PC-3 (cell line): Measurements from ENCODE around the gene CAVIN3. TPM values are rescaled to one million over a fixed set of nuclear protein-coding genes. Genes with fewer than 3 reads are reported as not detected.

Experiments
- ATAC-seq: fragments of 200-7000 bp; cut with Tn5 transposase; 2 replicates; pipeline ENCODE4 v1.9.1; 2020; ENCODE audit warnings: mild to moderate bottlenecking, moderate library complexity
- BruUV-seq: library from RNA; stranded (reverse); fragments of 400-500 nt; replicated peaks from 2 replicates; lab custom pipeline; 2021; lab: Mats Ljungman, UMichigan
- CTCF ChIA-PET: fragments of 300-600 bp; sonication (Branson Sonifier 250); formaldehyde crosslinking; loops from one replicate; lab custom pipeline; 2022; ENCODE audit warnings: antibody characterized with exemption; lab: Charles Lee
- POLR2A ChIA-PET: fragments of 300-600 bp; sonication (Branson Sonifier 250); formaldehyde crosslinking; loops from one replicate; lab custom pipeline; 2022; ENCODE audit warnings: antibody characterized with exemption; ENCODE audit not compliant: unreplicated experiment; lab: Charles Lee
- DNase-seq: peaks from one replicate; pipeline ENCODE4 v3.0.0-alpha.2; 2015
- H2AFZ ChIP-seq: fragments of 300-600 bp; sonication (generic); 2 replicates; pipeline ENCODE4 v1.6.0; 2016; ENCODE audit warnings: antibody characterized with exemption, low read length
- H3F3A ChIP-seq: fragments of 300-600 bp; sonication (generic); one replicate; pipeline ENCODE4 v1.6.0; 2017; ENCODE audit warnings: antibody characterized with exemption, low read length, control low read depth, mild to moderate bottlenecking; ENCODE audit not compliant: unreplicated experiment
- H3K27ac ChIP-seq: fragments of 300-600 bp; sonication (generic); 2 replicates; pipeline ENCODE4 v1.5.1; 2016; ENCODE audit warnings: mild to moderate bottlenecking, low read length
- H3K27me3 ChIP-seq: fragments of 300-600 bp; sonication (generic); 2 replicates; pipeline ENCODE4 v1.6.1; 2016; ENCODE audit warnings: low read length, mixed read lengths
- H3K36me3 ChIP-seq: fragments of 300-600 bp; sonication (generic); 2 replicates; pipeline ENCODE4 v1.6.1; 2016; ENCODE audit warnings: low read depth, mixed run types, low read length, mixed read lengths
- H3K4me1 ChIP-seq: fragments of 300-600 bp; sonication (generic); 2 replicates; pipeline ENCODE4 v1.5.1; 2016; ENCODE audit warnings: low read length; ENCODE audit not compliant: insufficient read depth
- H3K4me2 ChIP-seq: fragments of 300-600 bp; sonication (generic); 2 replicates; pipeline ENCODE4 v1.6.0; 2016; ENCODE audit warnings: low read length
- H3K4me3 ChIP-seq: fragments of 300-600 bp; sonication (generic); 2 replicates; pipeline ENCODE4 v1.5.1; 2016; ENCODE audit warnings: mild to moderate bottlenecking, low read length, mixed read lengths
- H3K79me2 ChIP-seq: fragments of 300-600 bp; sonication (generic); 2 replicates; pipeline ENCODE4 v1.6.1; 2017; ENCODE audit warnings: low read length, mixed read lengths
- H3K9ac ChIP-seq: fragments of 300-600 bp; sonication (generic); 2 replicates; pipeline ENCODE4 v1.6.0; 2016; ENCODE audit warnings: mild to moderate bottlenecking, low read length
- H3K9me2 ChIP-seq: fragments of 300-600 bp; sonication (generic); replicated peaks from 2 replicates; pipeline ENCODE4 v1.6.1; 2016; ENCODE audit warnings: mixed run types, low read length, mixed read lengths
- H3K9me3 ChIP-seq: fragments of 300-600 bp; sonication (generic); 2 replicates; pipeline ENCODE4 v1.6.1; 2016; ENCODE audit warnings: low read length, mixed read lengths
- H4K20me1 ChIP-seq: fragments of 300-600 bp; sonication (generic); 2 replicates; pipeline ENCODE4 v1.6.1; 2016; ENCODE audit warnings: low read length, mixed read lengths
- EZH2 ChIP-seq: fragments of 300-600 bp; sonication (generic); IDR thresholded peaks from one replicate; pipeline ENCODE4 v1.6.1; 2017; ENCODE audit warnings: antibody characterized with exemption, mild to moderate bottlenecking, low read length; ENCODE audit not compliant: unreplicated experiment
- EZH2phosphoT487 ChIP-seq: fragments of 300-600 bp; sonication (generic); IDR thresholded peaks from 2 replicates; pipeline ENCODE4 v1.6.1; 2018; ENCODE audit warnings: mild to moderate bottlenecking, antibody characterized with exemption, low read length, borderline replicate concordance
- intact Hi-C: fragments of 100-400 bp; cut with micrococcal nuclease; formaldehyde crosslinking; loops from 2 replicates; pipeline ENCODE4 v1.9.0; 2023
- total RNA-seq: library from RNA; depleted of rRNA; stranded (reverse); fragments of >200 nt; gene quantifications from 2 replicates; pipeline ENCODE4 v1.2.3, GENCODE V29; 2014
- TF ChIP-seq, protein P1 (sequence below): fragments of 300-600 bp; sonication (generic); conservative IDR thresholded peaks from 2 replicates; pipeline ENCODE4 v1.5.1; 2017; ENCODE audit warnings: antibody characterized with exemption, low read depth, mild to moderate bottlenecking, low read length

CAVIN3 gene
- total RNA-seq, 1 experiment from 2014 or later: not detected

DNA sequence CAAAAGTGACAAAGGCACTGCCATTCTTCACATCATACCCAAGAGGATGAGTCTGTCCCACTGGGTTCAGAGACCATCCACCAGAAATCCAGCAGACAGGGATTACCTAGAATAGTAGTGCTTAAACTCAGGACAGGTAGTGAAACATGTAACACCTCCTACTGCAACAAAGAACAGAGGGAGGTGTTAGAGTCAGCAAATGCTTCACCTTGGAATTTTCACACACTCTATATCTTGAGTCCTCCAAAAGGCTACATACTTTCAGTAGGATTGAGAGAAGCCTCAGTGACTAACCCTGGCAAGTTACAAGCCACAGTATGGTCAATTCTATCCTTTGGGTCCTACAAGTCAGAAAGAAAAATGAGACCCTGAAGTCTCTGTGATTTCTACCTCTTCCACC is 6.0 kb upstream of the CAVIN3 start:
- DNase-seq: no peak
- peaks cover 9% of the 10 kb centered on the region for H3K4me1 ChIP-seq
- TF ChIP-seq EZH2: no peak
- no peak overlapping the region for H3K27ac ChIP-seq
- H3K9ac ChIP-seq: no peak overlapping the region
- no peak overlapping the region for H3K4me2 ChIP-seq
- CTCF ChIA-PET: no interaction called here
- no peaks in the 10 kb centered on the region for H4K20me1 ChIP-seq
- H3F3A ChIP-seq: no peaks in the 10 kb centered on the region
- intact Hi-C loops: no loop called here
- POLR2A ChIA-PET: no interaction called here
- no TSS peak for BruUV-seq
- ATAC-seq: no peak
- H3K27me3 ChIP-seq: peaks cover 34% of the 10 kb centered on the region; the same call in 1 of the 2 replicates
- no peaks in the 10 kb centered on the region for H3K9me3 ChIP-seq
- no peaks in the 10 kb centered on the region for H3K79me2 ChIP-seq
- no peak overlapping the region for H3K4me3 ChIP-seq
- no peak overlapping the region for H2AFZ ChIP-seq
- H3K9me2 ChIP-seq: no peaks in the 10 kb centered on the region
- H3K36me3 ChIP-seq: no peaks in the 10 kb centered on the region

DNA sequence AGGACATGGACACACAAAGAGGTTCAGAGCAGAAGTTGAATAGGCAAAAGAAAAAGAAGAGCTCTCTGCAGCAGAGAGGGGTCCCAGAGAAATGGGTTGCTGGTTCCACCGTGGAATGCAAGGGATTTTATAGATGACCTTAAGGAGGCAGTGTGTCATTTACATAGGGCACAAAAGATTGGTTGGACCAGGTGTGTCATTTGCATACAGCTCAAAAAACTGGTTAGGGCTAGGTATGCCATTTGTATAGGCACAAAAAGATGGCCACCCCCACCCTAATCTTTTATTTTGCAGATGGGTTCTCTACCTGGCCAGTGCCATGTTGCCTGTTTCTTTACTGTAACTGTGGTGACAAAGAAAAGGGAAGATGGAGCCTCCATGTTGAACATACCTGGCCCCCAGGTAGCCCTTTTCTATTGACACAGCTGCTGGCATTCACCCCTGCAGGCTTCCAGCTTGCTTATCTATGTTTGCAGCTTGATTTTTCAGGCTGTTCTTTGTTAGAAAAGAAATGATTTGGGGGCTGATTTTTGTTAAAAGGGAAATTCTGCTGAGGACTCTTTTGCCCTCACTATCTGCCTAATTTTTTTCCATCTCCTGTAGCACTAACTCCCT is 3.1 kb upstream of the CAVIN3 start:
- DNase-seq (no peak), ATAC-seq (no peak)
- Histone ChIP-seq H3K4me2 (no peak overlapping the region), H2AFZ (no peak overlapping the region), H3K9me3 (no peaks in the 10 kb centered on the region), H3K27ac (no peak overlapping the region), H3K4me1 (peaks cover 9% of the 10 kb centered on the region), H3K36me3 (no peaks in the 10 kb centered on the region), H3K4me3 (no peak overlapping the region), H3K79me2 (no peaks in the 10 kb centered on the region), H3K9me2 (no peaks in the 10 kb centered on the region), H3K9ac (no peak overlapping the region), H3F3A (no peaks in the 10 kb centered on the region), H4K20me1 (no peaks in the 10 kb centered on the region), H3K27me3 (peaks cover 25% of the 10 kb centered on the region; the same call in 1 of the 2 replicates)
- no TSS peak for BruUV-seq
- POLR2A ChIA-PET: interaction anchor here (0.9 kb wide), 1 partner anchor 73 kb away, joined by 3 read pairs; no protein-coding TSS in a partner anchor
- intact Hi-C loops: no loop called here
- CTCF ChIA-PET: interaction anchor here (0.7 to 1.8 kb wide), 2 partner anchors 32 to 40 kb away, joined by 3 to 5 read pairs; no protein-coding TSS in a partner anchor
- no peak for TF ChIP-seq EZH2phosphoT487

DNA sequence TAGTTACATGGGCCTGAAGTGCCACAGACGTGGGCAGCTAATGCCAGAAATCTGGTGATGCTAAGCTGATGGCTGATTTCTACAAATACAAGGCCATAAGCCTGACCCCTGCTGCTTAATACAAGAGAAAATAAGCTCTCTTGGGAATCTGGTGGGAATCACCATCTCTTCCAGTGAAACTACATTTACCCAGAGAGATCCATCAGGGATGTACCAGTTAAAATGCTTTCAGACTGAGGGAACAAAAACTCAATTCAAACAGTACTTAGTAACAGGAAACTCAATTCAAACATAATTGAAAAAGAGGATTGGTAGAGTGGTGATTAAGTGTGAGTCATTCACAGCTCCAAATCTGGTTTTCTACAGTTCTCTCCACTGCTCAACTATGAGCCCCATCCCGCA is 1.7 kb upstream of the CAVIN3 start:
- H3K4me3 ChIP-seq: no peak overlapping the region
- no peaks in the 10 kb centered on the region for H3K9me2 ChIP-seq
- peaks cover 9% of the 10 kb centered on the region for H3K4me1 ChIP-seq
- no peaks in the 10 kb centered on the region for H3F3A ChIP-seq
- ATAC-seq (peak; percentile 79), DNase-seq (peak; percentile 37)
- intact Hi-C loops: no loop called here
- H3K4me2 ChIP-seq: no peak overlapping the region
- POLR2A ChIA-PET: no interaction called here
- CTCF ChIA-PET: interaction anchor here (1.8 kb wide), 1 partner anchor 41 kb away, joined by 5 read pairs; no protein-coding TSS in a partner anchor
- no TSS peak for BruUV-seq
- no peaks in the 10 kb centered on the region for H3K79me2 ChIP-seq
- H3K27me3 ChIP-seq: peaks cover 22% of the 10 kb centered on the region; the same call in 1 of the 2 replicates
- H3K9ac ChIP-seq: no peak overlapping the region
- H3K27ac ChIP-seq: peak overlapping the region; percentile 36; the same call in 1 of the 2 replicates
- no peaks in the 10 kb centered on the region for H3K36me3 ChIP-seq
- no peak overlapping the region for H2AFZ ChIP-seq
- TF ChIP-seq, protein P1, sequence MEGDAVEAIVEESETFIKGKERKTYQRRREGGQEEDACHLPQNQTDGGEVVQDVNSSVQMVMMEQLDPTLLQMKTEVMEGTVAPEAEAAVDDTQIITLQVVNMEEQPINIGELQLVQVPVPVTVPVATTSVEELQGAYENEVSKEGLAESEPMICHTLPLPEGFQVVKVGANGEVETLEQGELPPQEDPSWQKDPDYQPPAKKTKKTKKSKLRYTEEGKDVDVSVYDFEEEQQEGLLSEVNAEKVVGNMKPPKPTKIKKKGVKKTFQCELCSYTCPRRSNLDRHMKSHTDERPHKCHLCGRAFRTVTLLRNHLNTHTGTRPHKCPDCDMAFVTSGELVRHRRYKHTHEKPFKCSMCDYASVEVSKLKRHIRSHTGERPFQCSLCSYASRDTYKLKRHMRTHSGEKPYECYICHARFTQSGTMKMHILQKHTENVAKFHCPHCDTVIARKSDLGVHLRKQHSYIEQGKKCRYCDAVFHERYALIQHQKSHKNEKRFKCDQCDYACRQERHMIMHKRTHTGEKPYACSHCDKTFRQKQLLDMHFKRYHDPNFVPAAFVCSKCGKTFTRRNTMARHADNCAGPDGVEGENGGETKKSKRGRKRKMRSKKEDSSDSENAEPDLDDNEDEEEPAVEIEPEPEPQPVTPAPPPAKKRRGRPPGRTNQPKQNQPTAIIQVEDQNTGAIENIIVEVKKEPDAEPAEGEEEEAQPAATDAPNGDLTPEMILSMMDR: no peak
- no peak for TF ChIP-seq EZH2phosphoT487
- no peak for TF ChIP-seq EZH2
- no peaks in the 10 kb centered on the region for H4K20me1 ChIP-seq
- no peaks in the 10 kb centered on the region for H3K9me3 ChIP-seq
